Left forelimb (tissue), 1 donor: ENCODE results near the gene SUSD2.
"Not testable (repeated sequence)": the region's sequence is repeated elsewhere in the genome, so short reads cannot be mapped to it uniquely, and the experiment has no call there.

Experiments
- DNase-seq: peaks from one replicate; pipeline ENCODE4 v3.0.0-alpha.2; 2018; ENCODE audit warnings: low spot score

Gene SUSD2

GRCh38 chr22:24214467-24215285 lies 33.4 kb downstream of the SUSD2 start:
- DNase-seq = no peak

- DNase-seq = no peak
Measured at GRCh38 chr22:24216541-24217209, 35.4 kb downstream of the SUSD2 start.

GRCh38 chr22:24217384-24217783 lies 36.1 kb downstream of the SUSD2 start:
- DNase-seq = no peak

- DNase-seq = no peak
Measured at GRCh38 chr22:24219750-24220149, 38.5 kb downstream of the SUSD2 start.

DNA sequence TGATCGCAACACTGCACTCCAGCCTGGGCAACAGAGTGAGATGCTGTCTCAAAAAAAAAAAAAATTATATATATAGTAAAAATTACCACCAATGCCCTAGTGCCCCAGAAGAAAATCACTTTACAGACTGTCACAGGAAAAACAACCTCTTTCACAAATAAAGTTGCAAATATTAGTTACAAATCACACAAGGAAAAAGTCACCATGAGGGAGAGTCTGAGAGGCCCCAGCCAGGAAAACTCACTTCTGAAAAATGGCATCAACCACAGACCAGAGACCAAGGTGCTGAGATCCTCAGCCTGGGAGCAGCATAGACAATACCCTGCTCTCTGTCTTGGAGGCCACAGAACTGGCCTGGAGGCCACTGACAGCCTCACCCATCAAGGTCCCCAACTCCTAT lies 43.2 kb downstream of the SUSD2 start:
- no peak for DNase-seq

DNA sequence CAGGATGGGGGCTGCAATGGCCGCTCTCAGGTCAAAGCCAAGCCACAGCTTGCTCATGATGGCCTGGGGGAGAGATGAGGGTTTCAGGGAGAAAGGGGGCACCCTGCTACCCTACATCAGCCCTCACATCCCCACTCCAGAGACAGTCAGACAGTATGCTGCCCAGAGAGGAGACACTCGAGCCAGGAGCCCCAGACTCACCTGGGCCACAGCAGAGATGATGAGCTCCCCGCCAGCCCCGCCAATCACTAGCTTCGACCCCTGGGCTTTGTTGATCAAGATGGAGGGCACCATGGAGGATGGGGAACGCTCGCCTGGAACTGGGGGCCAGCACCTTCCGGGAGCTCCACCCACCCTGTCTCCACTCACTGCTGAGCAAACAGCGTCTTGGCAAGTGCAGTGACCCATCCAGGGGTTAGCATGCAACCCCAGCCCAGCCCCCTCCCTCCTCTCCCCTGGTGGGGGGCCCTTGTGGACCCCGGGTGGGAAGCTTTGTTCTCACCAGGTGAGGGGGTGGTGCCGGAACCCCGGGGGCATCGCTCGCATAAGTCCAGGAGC lies 43.8 kb downstream of the SUSD2 start:
- no peak for DNase-seq

DNA sequence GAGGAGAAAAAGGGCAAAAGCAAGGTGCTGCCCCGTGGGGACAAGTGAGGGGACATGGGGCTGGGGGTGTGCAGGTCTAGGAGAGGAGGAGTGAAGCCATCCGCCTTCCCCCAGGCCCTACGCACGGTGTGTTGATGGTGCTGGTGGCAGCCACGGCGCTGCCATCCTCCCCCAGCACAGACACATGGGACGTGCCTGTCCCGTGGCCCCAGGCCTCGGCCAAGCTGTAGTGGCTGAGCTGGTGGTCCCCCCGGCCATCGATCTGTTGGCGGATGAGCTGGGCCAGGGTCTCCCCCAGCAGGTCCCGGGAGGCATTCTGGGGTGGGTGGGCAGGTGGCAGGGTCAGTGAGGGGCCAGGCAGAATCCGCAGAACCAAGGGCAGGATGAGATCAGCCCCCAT lies 44.7 kb downstream of the SUSD2 start:
- no peak for DNase-seq

DNA sequence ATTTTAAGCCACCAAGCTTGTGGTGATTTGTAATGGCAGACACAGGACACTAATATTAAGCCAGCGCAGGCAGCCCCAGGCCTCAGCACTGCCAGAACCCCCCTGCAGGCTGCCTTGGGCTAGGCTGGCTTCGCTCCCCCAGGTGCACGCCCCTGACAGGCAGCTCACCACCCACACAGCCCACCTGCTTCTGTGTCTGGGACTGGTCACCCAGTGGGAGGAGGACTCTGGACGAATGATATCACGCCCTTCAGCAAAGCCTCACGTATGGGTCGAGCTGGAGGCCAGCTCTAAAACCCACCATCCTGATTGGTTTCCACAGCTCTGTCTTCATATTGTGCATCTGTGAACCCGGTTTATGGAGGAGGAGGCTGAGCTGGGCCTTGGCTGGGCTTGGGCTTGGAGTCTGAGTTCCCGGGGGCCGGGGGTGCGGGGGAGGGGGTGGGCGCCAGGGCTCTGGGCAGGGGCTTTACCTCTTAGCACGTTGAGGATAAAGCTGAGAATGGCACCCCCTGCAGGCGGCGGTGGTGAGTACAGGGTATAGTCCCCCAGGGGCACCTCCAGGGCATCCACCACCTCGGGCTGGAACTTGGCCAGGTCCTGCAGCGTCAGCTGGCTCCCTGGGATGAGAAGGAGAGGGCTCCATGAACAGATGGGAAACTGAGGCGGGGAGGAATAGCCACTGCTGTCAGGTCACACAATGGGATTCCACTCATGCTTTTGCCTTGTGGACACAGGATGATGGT lies 49.8 kb downstream of the SUSD2 start:
- no peak for DNase-seq

DNA sequence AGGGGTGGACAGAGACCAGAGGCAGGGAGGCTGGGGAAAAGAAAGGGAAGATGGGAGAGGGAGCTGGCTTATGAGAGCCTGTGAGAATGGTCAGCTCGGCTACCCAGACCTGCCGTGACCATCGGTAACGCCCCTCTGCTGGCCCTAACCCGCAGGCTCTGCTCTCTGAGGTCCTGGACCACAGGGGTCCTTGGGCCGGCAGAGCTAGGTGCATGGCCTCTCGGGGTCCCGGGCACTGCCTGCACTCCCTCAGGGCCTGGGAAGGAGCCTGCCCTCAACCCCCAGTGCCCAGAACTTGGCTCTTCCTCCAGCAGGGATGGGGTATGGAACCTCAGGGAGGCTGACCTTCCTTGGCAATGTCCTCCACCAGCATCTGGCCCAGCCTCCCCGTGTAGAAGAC lies 50.4 kb downstream of the SUSD2 start:
- DNase-seq = no peak

- no peak for DNase-seq
Measured at GRCh38 chr22:24232124-24232523, 50.8 kb downstream of the SUSD2 start.

- DNase-seq = no peak
Measured at GRCh38 chr22:24232725-24233124, 51.4 kb downstream of the SUSD2 start.

- no peak for DNase-seq
Measured at GRCh38 chr22:24233235-24233634, 51.9 kb downstream of the SUSD2 start.

DNA sequence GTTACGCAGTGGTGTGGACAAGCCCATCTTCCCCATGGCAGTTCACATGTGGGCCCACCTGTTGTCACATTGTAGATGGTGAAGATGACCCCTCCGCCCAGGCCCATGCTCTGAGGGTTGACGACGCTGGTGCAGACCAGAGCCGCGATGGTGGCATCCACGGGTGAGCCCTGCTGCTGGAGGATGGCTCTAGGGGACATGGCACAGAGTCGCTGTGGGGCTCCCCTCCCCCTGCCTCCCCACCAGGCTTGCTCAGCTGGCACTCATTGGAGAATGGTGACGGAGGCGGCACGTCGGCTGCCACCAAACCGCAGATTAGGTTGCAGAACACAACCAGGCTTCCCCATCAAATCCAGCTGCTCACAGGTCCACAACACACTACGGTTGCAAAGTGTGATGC lies 52.5 kb downstream of the SUSD2 start:
- DNase-seq = no peak

DNA sequence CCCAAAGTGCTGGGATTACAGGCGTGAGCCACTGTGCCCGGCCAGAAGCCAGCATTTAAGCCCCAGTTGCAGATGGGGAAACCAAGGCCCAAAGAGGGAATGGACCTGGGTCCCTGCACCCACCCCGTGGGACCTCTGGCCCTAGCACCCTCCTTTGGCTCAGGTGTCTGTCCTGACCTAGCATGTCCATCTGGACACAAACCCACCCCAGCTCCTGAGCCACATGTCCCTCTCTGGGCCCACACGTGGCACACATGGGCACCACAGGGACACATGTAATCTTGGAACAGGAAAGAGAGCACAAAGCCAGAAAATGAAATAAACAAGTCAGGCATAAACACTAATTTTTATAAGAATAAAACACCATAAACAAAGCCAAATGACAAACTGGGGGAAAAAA lies 54.0 kb downstream of the SUSD2 start:
- DNase-seq = no peak

GRCh38 chr22:24236656-24237055 lies 55.4 kb downstream of the SUSD2 start:
- DNase-seq = no peak

DNA sequence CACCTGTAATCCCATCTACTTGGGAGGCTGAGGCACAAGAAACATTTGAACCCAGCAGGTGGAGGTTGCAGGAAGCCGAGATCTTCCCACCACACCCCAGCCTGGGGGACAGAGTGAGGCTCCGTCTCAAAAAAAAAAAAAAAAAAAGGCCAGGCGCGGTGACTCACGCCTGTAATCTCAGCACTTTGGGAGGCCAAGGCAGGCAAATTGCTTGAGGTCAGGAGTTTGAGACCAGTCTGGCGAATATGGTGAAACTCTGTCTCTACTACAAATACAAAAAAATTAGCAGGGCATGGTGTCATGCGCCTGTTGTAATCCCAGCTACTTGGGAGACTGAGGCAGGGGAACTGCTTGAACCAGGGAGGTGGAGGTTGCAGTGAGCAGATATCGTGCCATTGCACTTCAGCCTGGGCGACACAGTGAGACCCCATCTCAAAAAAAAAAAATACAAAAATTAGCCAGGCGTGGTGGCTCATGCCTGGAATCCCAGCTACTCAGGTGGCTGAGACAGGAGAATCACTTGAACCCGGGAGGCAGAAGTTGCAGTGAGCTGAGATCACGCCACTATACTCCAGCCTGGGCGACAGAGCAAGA lies 56.9 kb downstream of the SUSD2 start:
- DNase-seq = not testable (repeated sequence)
